ENCODE data around the gene FUT2.
A peak's percentile ranks its signal among the peaks of the same experiment; 100 is the strongest.

FUT2 gene

GRCh38 chr19:48752496-48753365, 57.0 kb downstream of the FUT2 start, which contains the start of gene FUT1:
FUT1 (minus strand) TSS chr19:48752641; CDS start chr19:48751281, 1,360 bp downstream.
- DNase-seq: no peak

- peak; percentile 35 for DNase-seq
These were observed 59.4 kb downstream of the FUT2 start, which contains the start of gene FGF21 for GRCh38 chr19:48755084-48755641. FGF21 (plus strand) TSS chr19:48755524; CDS start chr19:48756237, 713 bp downstream.

Data from fibroblast of skin of abdomen (primary cell).